IPS-18c (cell line): ENCODE data around the gene MUC4.

ENCODE experiments used
- H3K4me3 ChIP-seq: 2 replicates; pipeline ENCODE4 v1.7.0; 2013; ENCODE audit warnings: low read depth, mild to moderate bottlenecking, low read length, moderate library complexity; ENCODE audit not compliant: insufficient read depth
- H3K9me3 ChIP-seq: one replicate; pipeline ENCODE4 v1.6.1; 2013; ENCODE audit warnings: mild to moderate bottlenecking, low read length, moderate library complexity; ENCODE audit not compliant: control insufficient read depth, insufficient read depth

Gene MUC4

DNA sequence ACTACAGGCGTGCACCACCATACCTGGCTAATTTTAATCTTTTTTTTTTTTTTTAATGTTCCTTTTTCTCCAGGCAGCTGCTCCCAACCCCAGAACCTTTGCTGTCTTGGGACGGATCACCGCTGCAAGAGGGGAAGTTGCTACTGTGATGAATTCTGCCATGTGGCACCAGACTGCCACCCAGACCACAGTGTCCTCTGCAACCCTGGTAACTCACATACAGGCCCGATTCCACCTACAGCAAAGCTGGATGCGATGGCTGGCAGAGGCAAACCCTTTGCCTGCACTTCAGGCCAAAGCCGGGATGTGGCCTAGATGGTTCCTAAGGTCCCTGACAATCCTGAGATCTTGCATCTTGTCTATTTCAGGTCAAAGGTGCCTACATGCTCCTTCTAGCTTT is 103.7 kb downstream of the MUC4 start:
- H3K4me3 ChIP-seq = no peak overlapping the region
- H3K9me3 ChIP-seq = no peaks in the 10 kb centered on the region

DNA sequence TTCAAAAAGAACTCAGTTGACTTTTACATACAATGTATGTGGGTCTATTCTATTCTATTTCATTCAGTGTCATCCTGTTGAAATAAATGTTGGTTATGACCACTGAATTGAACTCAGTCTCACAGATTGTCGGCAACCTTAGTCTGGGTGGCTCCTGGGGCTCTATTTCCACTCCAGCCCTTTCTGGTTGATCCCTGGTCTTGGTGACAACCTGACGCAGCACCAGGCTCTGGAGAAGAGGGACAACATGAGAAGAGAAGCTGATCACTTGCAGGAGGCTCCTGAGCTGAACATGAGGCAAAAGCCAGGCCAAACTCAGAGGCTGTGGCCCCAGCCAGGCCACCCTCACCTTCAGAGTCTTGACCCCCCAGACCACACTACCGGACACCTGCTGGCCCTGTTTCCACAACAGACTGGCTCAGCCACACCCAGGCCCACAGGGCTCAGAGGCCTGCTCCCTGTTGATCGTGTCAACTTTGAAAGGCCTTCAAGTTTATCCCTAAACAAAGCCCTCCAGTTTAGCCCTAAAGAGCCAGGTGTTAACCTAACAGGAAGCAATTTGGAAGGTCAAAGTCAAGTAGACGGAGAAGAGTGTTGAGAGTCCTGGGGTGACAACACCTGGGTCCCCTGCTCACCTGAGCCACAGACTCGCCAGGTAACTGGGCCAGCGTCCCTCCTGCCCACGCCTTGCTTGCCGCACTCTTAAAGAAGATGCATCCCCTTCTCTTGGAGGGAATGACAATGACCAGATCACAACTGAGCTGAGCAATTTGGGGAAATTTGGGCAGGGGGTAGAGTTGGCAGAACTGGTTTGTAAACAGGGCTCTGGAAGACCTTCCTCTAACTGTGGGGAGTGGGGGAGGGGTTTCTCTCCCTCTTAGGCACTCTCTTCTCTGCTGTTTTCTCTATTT is 106.4 kb downstream of the MUC4 start:
- H3K4me3 ChIP-seq = no peak overlapping the region
- H3K9me3 ChIP-seq = no peaks in the 10 kb centered on the region

DNA sequence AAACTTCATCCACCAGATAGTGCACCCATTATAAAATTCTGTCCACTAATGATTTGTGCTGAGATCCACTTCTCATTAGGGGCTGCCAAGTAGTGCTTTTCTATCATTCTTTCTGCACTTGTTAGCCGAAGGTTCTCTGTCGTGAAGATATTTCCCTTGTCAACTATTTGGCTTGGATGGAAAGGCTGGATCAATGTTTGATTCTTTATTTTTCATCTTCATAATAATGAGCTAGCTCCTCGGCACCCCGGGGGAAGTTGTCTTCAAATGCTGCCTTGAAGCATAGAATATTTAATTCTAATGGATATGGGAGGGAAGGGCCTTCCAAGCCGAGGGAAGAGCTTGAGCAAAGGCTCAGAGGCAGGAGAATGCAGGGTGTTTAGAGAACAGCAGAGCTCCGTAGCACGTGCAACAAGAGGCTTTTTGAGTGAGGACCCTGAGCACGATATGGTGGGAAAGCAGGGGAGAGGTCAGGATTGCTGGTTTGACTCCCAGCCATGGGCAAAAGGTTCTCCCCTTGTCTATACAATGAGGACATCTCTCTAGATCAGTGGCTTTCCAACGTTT is 107.2 kb downstream of the MUC4 start:
- no peaks in the 10 kb centered on the region for H3K9me3 ChIP-seq
- H3K4me3 ChIP-seq = no peak overlapping the region

DNA sequence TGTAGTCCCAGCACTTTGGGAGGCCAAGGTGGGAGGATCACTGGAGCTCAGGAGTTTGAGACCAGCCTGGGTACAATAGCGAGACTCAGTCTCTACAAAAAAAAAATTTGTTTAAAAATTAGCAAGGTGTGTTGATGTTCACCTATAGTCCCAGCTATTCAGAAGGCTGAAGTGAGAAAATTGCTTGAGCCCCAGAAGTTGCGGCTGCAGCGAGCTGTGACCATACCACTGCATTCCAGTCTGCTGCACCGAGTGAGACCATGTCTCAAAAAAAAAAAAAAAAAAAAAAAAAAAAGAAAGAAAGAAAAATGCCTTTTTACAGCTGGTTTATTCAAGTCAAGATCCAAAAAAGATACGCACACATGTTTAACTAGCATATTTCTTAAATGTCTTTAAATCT is 108.0 kb downstream of the MUC4 start:
- H3K9me3 ChIP-seq = no peaks in the 10 kb centered on the region
- no peak overlapping the region for H3K4me3 ChIP-seq

DNA sequence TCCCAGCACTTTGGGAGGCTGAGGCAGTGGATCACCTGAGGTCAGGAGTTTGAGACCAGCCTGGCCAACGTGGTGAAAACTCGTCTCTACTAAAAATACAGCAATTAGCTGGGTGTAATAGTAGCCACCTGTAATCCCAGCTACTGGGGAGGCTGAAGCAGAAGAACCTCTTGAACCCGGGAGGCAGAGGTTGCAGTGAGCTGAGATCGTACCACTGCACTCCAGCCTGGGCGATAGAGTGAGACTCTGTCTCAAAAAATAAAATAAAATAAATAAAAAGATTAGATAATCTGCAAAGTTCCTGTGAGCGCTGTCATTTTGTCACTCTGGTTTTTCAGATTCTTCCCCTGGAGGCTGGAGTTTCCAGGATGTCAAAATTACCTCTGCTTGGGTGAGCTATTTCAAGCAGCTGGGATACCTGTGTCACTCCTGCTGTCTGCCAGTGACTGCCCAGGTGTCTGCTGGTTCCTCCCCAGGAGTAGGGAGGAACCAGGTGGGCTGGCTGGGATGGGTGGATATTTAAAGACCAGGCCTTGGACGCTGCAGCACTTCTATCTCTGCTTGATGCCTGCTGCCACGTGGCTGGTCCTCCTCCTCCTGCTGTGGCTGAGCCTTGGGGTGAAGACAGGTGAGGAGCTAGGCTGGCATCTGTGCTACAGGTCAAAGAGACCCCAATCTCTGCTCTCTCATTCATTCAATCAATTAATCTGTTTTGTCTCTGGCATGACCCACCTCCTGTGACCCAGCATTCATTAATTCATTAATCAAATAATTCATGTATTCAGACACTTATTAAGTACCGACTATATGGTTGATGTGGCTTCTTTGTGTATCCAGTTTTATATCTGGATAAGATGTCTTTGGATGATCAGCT is 110.5 kb downstream of the MUC4 start:
- Histone ChIP-seq H3K4me3 (no peak overlapping the region), H3K9me3 (no peaks in the 10 kb centered on the region)

DNA sequence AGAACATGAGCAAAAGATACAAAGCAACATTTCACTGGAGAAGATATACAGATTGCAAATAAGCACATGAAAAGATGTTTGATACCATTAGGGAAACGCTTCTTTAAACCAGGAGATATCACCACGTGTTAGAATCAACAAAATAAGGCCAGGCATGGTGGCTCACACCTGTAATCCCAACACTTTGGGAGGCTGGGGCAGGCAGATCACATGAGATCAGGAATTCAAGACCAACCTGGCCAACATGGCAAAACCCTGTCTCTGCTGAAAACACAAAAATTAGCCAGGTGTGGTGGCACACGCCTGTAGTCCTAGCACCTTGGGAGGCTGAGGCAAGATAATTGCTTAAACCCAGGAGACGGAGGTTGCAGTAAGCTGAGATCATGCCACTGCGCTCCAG is 111.4 kb downstream of the MUC4 start:
- no peak overlapping the region for H3K4me3 ChIP-seq
- H3K9me3 ChIP-seq = no peaks in the 10 kb centered on the region

DNA sequence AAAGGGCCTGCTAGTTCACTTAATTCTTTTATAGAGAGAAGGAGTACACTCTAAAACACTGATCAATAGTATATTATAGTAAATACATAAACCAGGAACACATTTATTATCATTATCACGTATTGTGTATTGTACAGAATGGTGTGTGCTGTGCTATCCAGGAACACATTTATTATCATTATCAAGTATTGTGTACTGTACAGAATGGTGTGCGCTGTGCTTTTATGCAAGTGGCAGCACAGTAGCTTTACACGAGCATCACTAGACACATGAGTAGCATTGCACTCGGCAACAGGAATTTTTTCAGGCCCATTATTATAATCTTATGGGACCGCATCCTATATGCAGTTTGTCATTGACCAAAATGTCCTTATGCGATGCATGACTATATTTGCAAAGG is 111.9 kb downstream of the MUC4 start:
- no peak overlapping the region for H3K4me3 ChIP-seq
- no peaks in the 10 kb centered on the region for H3K9me3 ChIP-seq

DNA sequence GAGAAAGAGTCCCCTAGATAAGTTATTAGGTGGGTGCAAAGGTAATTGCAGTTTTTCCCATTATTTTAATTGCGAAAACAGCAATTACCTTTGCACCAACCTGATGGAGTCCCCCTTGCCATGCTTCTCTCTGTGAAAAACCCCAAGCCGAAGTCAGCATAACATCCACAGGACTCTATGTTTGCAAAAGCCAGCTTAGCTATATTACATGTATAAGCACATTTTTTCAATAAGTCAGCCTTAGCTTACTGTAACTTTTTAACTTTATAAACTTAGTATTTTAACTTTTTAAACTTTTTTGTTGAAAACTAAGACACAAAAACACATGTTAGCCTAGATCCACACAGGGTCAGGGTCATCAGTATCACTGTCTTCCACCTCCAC is 112.3 kb downstream of the MUC4 start:
- H3K9me3 ChIP-seq = no peaks in the 10 kb centered on the region

DNA sequence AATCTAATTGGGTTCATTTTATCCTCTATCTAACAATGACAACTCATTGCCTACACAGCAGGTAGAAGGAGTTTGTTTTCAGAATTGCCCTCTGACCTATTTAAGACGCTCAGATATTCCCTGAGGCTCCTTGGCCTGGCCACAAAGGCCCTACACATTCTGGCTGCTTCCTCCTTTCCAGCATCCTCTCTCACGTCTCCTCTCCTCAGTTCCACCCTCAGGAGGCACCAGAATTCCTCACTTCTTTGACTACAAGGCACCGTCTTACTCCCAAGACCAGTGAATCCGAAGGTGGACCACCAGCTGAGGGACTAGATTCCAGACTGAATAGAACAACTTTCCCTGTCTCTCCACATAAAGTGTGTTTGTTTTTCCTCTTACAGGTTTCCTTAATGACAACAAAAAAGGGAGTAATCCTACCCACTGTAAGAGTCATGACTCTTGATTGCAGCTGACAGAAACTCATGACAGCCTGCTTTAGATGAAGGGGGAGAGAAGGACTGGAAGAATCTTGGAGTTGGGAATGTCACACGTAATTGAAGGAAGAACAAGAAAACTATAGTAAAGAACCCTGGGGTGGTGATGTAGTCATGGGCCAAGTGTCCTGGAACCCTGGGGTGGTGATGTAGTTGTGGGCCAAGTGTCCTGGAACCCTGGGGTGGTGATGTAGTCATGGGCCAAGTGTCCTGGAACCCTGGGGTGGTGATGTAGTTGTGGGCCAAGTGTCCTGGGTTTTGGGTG is 112.9 kb downstream of the MUC4 start:
- H3K4me3 ChIP-seq = no peak overlapping the region

More for the DNA sequence above, 112.3 kb downstream of the MUC4 start:
- no peak overlapping the region for H3K4me3 ChIP-seq

DNA sequence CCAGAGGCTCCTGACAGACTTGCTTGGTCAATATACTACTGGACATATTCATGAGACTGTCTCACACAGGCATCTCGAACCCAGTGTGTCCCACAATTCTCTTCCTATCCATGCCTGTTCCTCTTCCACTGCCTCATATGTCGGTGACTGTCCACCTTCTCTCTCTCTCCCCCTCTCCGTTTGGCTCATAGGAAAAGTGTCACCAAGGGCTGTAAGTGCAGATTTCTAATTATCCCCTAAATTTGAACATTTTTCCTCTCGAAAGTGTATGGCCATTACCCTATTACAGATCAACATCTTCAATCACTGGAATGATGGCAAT is 113.4 kb downstream of the MUC4 start:
- no peak overlapping the region for H3K4me3 ChIP-seq
- no peaks in the 10 kb centered on the region for H3K9me3 ChIP-seq

More for the DNA sequence above, 112.9 kb downstream of the MUC4 start:
- no peaks in the 10 kb centered on the region for H3K9me3 ChIP-seq

DNA sequence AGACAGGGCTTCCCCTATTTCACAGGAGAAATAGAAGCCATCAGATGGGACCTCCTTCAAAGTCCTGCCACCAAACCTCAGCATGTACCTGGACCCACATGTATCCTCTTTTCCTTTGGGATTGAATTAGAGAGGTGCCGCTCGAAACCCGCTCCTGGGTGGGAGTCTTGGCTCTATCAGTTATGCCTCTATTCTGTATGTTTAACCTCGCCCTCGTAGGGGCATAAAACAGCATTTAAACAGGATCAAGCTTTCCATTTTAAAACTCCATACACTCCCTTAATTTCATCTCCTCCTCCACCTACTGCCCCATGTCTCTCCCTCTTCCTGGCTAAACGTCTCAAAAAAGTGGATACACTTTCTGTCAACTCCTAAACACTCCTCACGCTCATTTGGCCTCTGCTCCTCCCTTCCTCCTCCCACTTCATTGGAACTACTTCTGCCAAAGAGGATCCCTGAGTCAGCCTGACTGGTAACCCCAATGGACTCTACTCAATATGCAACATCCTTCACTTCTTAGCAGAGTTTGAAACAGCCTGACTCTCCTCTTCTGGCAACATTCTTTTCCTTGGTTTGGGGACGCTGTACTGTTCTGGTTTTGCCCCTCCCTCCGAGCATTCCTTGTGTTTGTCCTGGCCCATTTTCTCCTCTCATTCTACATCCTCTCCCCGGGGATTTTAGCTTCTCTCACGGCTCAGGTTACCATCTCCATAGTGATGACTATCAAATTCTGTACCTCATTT is 114.0 kb downstream of the MUC4 start:
- Histone ChIP-seq H3K4me3 (no peak overlapping the region), H3K9me3 (no peaks in the 10 kb centered on the region)
